PC-3 (cell line): Measurements from ENCODE around the gene IWS1. TPM values are rescaled to one million over a fixed set of nuclear protein-coding genes. Genes with fewer than 3 reads are reported as not detected.

Experiments used
- ATAC-seq: fragments of 200-7000 bp; cut with Tn5 transposase; 2 replicates; pipeline ENCODE4 v1.9.1; 2020; ENCODE audit warnings: mild to moderate bottlenecking, moderate library complexity
- BruUV-seq: library from RNA; stranded (reverse); fragments of 400-500 nt; replicated peaks from 2 replicates; lab custom pipeline; 2021; lab: Mats Ljungman, UMichigan
- CTCF ChIA-PET: fragments of 300-600 bp; sonication (Branson Sonifier 250); formaldehyde crosslinking; loops from one replicate; lab custom pipeline; 2022; ENCODE audit warnings: antibody characterized with exemption; lab: Charles Lee
- POLR2A ChIA-PET: fragments of 300-600 bp; sonication (Branson Sonifier 250); formaldehyde crosslinking; loops from one replicate; lab custom pipeline; 2022; ENCODE audit warnings: antibody characterized with exemption; ENCODE audit not compliant: unreplicated experiment; lab: Charles Lee
- DNase-seq: peaks from one replicate; pipeline ENCODE4 v3.0.0-alpha.2; 2015
- H2AFZ ChIP-seq: fragments of 300-600 bp; sonication (generic); 2 replicates; pipeline ENCODE4 v1.6.0; 2016; ENCODE audit warnings: antibody characterized with exemption, low read length
- H3F3A ChIP-seq: fragments of 300-600 bp; sonication (generic); one replicate; pipeline ENCODE4 v1.6.0; 2017; ENCODE audit warnings: antibody characterized with exemption, low read length, control low read depth, mild to moderate bottlenecking; ENCODE audit not compliant: unreplicated experiment
- H3K27ac ChIP-seq: fragments of 300-600 bp; sonication (generic); 2 replicates; pipeline ENCODE4 v1.5.1; 2016; ENCODE audit warnings: mild to moderate bottlenecking, low read length
- H3K27me3 ChIP-seq: fragments of 300-600 bp; sonication (generic); 2 replicates; pipeline ENCODE4 v1.6.1; 2016; ENCODE audit warnings: low read length, mixed read lengths
- H3K36me3 ChIP-seq: fragments of 300-600 bp; sonication (generic); 2 replicates; pipeline ENCODE4 v1.6.1; 2016; ENCODE audit warnings: low read depth, mixed run types, low read length, mixed read lengths
- H3K4me1 ChIP-seq: fragments of 300-600 bp; sonication (generic); 2 replicates; pipeline ENCODE4 v1.5.1; 2016; ENCODE audit warnings: low read length; ENCODE audit not compliant: insufficient read depth
- H3K4me2 ChIP-seq: fragments of 300-600 bp; sonication (generic); 2 replicates; pipeline ENCODE4 v1.6.0; 2016; ENCODE audit warnings: low read length
- H3K4me3 ChIP-seq: fragments of 300-600 bp; sonication (generic); 2 replicates; pipeline ENCODE4 v1.5.1; 2016; ENCODE audit warnings: mild to moderate bottlenecking, low read length, mixed read lengths
- H3K79me2 ChIP-seq: fragments of 300-600 bp; sonication (generic); 2 replicates; pipeline ENCODE4 v1.6.1; 2017; ENCODE audit warnings: low read length, mixed read lengths
- H3K9ac ChIP-seq: fragments of 300-600 bp; sonication (generic); 2 replicates; pipeline ENCODE4 v1.6.0; 2016; ENCODE audit warnings: mild to moderate bottlenecking, low read length
- H3K9me2 ChIP-seq: fragments of 300-600 bp; sonication (generic); replicated peaks from 2 replicates; pipeline ENCODE4 v1.6.1; 2016; ENCODE audit warnings: mixed run types, low read length, mixed read lengths
- H3K9me3 ChIP-seq: fragments of 300-600 bp; sonication (generic); 2 replicates; pipeline ENCODE4 v1.6.1; 2016; ENCODE audit warnings: low read length, mixed read lengths
- H4K20me1 ChIP-seq: fragments of 300-600 bp; sonication (generic); 2 replicates; pipeline ENCODE4 v1.6.1; 2016; ENCODE audit warnings: low read length, mixed read lengths
- EZH2 ChIP-seq: fragments of 300-600 bp; sonication (generic); IDR thresholded peaks from one replicate; pipeline ENCODE4 v1.6.1; 2017; ENCODE audit warnings: antibody characterized with exemption, mild to moderate bottlenecking, low read length; ENCODE audit not compliant: unreplicated experiment
- EZH2phosphoT487 ChIP-seq: fragments of 300-600 bp; sonication (generic); IDR thresholded peaks from 2 replicates; pipeline ENCODE4 v1.6.1; 2018; ENCODE audit warnings: mild to moderate bottlenecking, antibody characterized with exemption, low read length, borderline replicate concordance
- intact Hi-C: fragments of 100-400 bp; cut with micrococcal nuclease; formaldehyde crosslinking; loops from 2 replicates; pipeline ENCODE4 v1.9.0; 2023
- total RNA-seq: library from RNA; depleted of rRNA; stranded (reverse); fragments of >200 nt; gene quantifications from 2 replicates; pipeline ENCODE4 v1.2.3, GENCODE V29; 2014
- TF ChIP-seq, protein P1 (sequence below): fragments of 300-600 bp; sonication (generic); conservative IDR thresholded peaks from 2 replicates; pipeline ENCODE4 v1.5.1; 2017; ENCODE audit warnings: antibody characterized with exemption, low read depth, mild to moderate bottlenecking, low read length

Gene IWS1
- total RNA-seq, 1 experiment from 2014 or later: 51.4 TPM

DNA sequence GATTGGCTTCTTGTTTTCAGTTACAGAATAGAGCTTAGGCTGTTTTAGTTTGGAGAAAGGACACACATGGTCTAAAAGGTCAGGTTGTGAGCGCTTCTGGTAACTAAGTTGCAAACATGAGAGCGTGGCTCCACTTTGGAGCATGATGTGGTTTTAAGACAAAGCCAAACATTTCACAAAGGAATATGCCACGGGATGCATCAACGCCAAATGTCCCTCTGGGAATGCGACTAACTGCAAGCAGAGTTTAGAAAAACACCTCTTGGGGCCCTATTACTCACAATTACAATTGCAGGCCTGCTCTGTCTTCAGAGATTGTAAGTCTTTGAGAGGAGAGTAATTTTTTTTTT is 34.6 kb upstream of the IWS1 start:
- TF ChIP-seq EZH2: no peak
- TF ChIP-seq EZH2phosphoT487: no peak
- TF ChIP-seq, protein P1, sequence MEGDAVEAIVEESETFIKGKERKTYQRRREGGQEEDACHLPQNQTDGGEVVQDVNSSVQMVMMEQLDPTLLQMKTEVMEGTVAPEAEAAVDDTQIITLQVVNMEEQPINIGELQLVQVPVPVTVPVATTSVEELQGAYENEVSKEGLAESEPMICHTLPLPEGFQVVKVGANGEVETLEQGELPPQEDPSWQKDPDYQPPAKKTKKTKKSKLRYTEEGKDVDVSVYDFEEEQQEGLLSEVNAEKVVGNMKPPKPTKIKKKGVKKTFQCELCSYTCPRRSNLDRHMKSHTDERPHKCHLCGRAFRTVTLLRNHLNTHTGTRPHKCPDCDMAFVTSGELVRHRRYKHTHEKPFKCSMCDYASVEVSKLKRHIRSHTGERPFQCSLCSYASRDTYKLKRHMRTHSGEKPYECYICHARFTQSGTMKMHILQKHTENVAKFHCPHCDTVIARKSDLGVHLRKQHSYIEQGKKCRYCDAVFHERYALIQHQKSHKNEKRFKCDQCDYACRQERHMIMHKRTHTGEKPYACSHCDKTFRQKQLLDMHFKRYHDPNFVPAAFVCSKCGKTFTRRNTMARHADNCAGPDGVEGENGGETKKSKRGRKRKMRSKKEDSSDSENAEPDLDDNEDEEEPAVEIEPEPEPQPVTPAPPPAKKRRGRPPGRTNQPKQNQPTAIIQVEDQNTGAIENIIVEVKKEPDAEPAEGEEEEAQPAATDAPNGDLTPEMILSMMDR: no peak
- Histone ChIP-seq H2AFZ (no peak overlapping the region), H3K4me1 (no peaks in the 10 kb centered on the region), H3F3A (no peaks in the 10 kb centered on the region), H3K27ac (no peak overlapping the region), H3K79me2 (no peaks in the 10 kb centered on the region), H3K9me2 (no peaks in the 10 kb centered on the region), H3K9me3 (no peaks in the 10 kb centered on the region), H3K27me3 (no peaks in the 10 kb centered on the region), H3K4me2 (no peak overlapping the region), H3K9ac (no peak overlapping the region), H3K36me3 (no peaks in the 10 kb centered on the region), H4K20me1 (no peaks in the 10 kb centered on the region), H3K4me3 (no peak overlapping the region)
- no TSS peak for BruUV-seq
- intact Hi-C loops: no loop called here
- ChIA-PET POLR2A (no interaction called here), CTCF (no interaction called here)
- DNase-seq (no peak), ATAC-seq (no peak)

DNA sequence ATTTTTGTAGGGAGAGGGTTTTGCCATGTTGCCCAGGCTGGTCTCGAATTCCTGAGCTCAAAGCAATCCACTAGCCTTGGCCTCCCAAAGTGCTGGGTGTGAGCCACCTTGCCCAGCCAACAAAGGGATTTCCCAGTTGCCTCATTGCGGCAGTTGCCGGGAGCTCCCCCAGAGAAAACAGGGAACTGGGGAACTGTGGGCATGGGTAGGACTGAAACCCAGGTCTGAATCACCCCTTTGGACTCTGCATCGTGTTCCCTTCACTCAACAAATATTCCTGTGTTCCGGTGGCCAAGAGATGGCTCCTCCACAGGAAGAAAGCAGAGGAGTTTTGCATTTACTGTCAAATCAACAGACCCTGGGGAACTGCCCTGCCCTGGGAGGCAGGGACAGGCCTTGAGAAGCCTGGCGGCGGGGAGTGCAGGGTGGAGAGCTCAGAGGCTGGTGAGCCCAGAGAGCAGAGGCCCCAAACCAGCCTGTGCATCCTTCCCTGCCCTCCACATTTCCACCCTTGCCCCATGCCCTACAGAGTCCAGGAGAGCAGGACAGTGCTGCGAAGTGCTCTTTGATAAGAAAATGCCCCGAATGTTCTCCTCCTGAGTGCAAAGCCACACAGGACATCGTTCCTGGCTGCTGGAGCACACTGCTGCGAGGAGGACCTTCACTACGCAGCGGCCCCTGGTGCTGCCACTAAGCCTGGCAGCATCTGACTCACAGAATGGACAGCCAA is 34.1 kb upstream of the IWS1 start:
- TF ChIP-seq EZH2phosphoT487: no peak
- TF ChIP-seq, protein P1: no peak
- TF ChIP-seq EZH2: no peak
- DNase-seq (no peak), ATAC-seq (no peak)
- no peak overlapping the region for H2AFZ ChIP-seq
- no peak overlapping the region for H3K27ac ChIP-seq
- H3K4me1 ChIP-seq: no peaks in the 10 kb centered on the region
- ChIA-PET POLR2A (no interaction called here), CTCF (no interaction called here)
- no TSS peak for BruUV-seq
- H3K36me3 ChIP-seq: no peaks in the 10 kb centered on the region
- no peak overlapping the region for H3K9ac ChIP-seq
- no peaks in the 10 kb centered on the region for H4K20me1 ChIP-seq
- intact Hi-C loops: no loop called here
- no peaks in the 10 kb centered on the region for H3K79me2 ChIP-seq
- H3K4me3 ChIP-seq: no peak overlapping the region
- H3K27me3 ChIP-seq: no peaks in the 10 kb centered on the region
- no peaks in the 10 kb centered on the region for H3K9me2 ChIP-seq
- H3F3A ChIP-seq: no peaks in the 10 kb centered on the region
- H3K4me2 ChIP-seq: no peak overlapping the region
- H3K9me3 ChIP-seq: no peaks in the 10 kb centered on the region

DNA sequence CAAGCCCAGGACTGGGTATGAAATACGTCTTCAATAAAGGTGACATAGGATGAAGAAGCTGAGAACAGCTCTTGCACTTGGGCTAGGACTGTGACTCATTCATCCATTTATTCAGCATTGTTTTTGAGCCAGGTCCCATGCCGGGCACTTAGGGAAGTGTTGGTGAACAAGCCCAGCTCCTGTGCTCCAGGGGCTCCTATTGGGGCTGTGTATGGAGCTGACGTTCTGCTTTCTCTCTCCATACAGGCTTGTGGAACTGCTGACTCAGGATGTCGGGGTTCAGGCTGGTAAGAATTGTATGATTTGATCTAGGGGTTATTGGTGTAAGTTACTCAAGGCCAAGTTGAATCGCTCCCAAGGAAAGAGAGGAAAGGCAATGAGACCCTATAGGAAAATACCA is 33.2 kb upstream of the IWS1 start:
- no peaks in the 10 kb centered on the region for H3K4me1 ChIP-seq
- no peaks in the 10 kb centered on the region for H3K36me3 ChIP-seq
- no TSS peak for BruUV-seq
- no peak for ATAC-seq
- ChIA-PET POLR2A (no interaction called here), CTCF (no interaction called here)
- DNase-seq: no peak
- TF ChIP-seq EZH2phosphoT487 (no peak), EZH2 (no peak)
- TF ChIP-seq, protein P1: no peak
- no peaks in the 10 kb centered on the region for H3K9me3 ChIP-seq
- no peak overlapping the region for H3K4me3 ChIP-seq
- H3K79me2 ChIP-seq: no peaks in the 10 kb centered on the region
- H3K9me2 ChIP-seq: no peaks in the 10 kb centered on the region
- intact Hi-C loops: no loop called here
- H3K27ac ChIP-seq: no peak overlapping the region
- H3F3A ChIP-seq: no peaks in the 10 kb centered on the region
- H2AFZ ChIP-seq: no peak overlapping the region
- no peak overlapping the region for H3K9ac ChIP-seq
- H4K20me1 ChIP-seq: no peaks in the 10 kb centered on the region
- H3K4me2 ChIP-seq: no peak overlapping the region
- no peaks in the 10 kb centered on the region for H3K27me3 ChIP-seq
